HCT116 (cell line): ENCODE measurements around the gene FABP3. TPM values are rescaled to one million over a fixed set of nuclear protein-coding genes. Genes with fewer than 3 reads are reported as not detected.

Experiments
- ATAC-seq: fragments of 200-7000 bp; cut with Tn5 transposase; 2 replicates; pipeline ENCODE4 v1.9.1; 2020; ENCODE audit warnings: mild to moderate bottlenecking, moderate library complexity
- BruUV-seq: library from RNA; stranded (reverse); fragments of 400-500 nt; replicated peaks from 2 replicates; lab custom pipeline; 2021; lab: Mats Ljungman, UMichigan
- CTCF ChIA-PET: fragments of 300-600 bp; sonication (Branson Sonifier 250); formaldehyde crosslinking; loops from one replicate; lab custom pipeline; 2021; ENCODE audit warnings: antibody characterized with exemption; lab: Charles Lee
- POLR2A ChIA-PET: fragments of 300-600, 350-600 bp; sonication (Branson Sonifier 250); formaldehyde crosslinking; loops from one replicate; lab custom pipeline; 2021; ENCODE audit warnings: antibody characterized with exemption; lab: Charles Lee
- RAD21 ChIA-PET, 2 experiments: fragments of 300-600 bp; sonication (Branson Sonifier 250); formaldehyde crosslinking; loops; one replicate each; lab custom pipeline; 2023; ENCODE audit warnings: low total read pairs in 2 of 2; ENCODE audit not compliant: uncharacterized antibody in 2 of 2, unreplicated experiment in 2 of 2, low non-redundant PET in 1 of 2; lab: Charles Lee
- DNase-seq: peaks from one replicate; pipeline ENCODE4 v3.0.0-alpha.2; 2010; ENCODE audit warnings: low read depth, low spot score
- H2AFZ ChIP-seq: fragments of 200-600 bp; shearing (Covaris generic), sonication (generic); 2 replicates; pipeline ENCODE4 v1.6.1; 2017; ENCODE audit warnings: low read depth, mixed run types, mixed read lengths, antibody characterized with exemption, low read length; ENCODE audit not compliant: poor library complexity, severe bottlenecking
- H3K27ac ChIP-seq: 2 replicates; pipeline ENCODE4 v1.5.1; 2012; ENCODE audit warnings: low read depth, low read length
- H3K27me3 ChIP-seq: fragments of 200-600 bp; sonication (generic); 2 replicates; pipeline ENCODE4 v1.6.1; 2016; ENCODE audit warnings: mixed run types, low read length, mixed read lengths; ENCODE audit not compliant: insufficient read depth
- H3K36me3 ChIP-seq, 2 experiments: fragments of 200-500 bp in 1 of 2; fragments of 200-600 bp in 1 of 2; sonication (Bioruptor generic) in 1 of 2; sonication (generic) in 1 of 2; 2 replicates each; pipeline versions ENCODE4 v1.5.1 to v1.6.1; 2014 to 2016; ENCODE audit warnings: low read length in 2 of 2, inconsistent platforms in 1 of 2, mixed read lengths in 1 of 2, mixed run types in 1 of 2; ENCODE audit not compliant: insufficient read depth in 2 of 2, control insufficient read depth in 1 of 2
- H3K4me1 ChIP-seq, 2 experiments: fragments of 200-600 bp in 1 of 2; sonication (generic) in 1 of 2; 2 replicates each; pipeline versions ENCODE4 v1.5.1 to v1.6.1; 2012 to 2017; ENCODE audit warnings: low read length in 2 of 2, inconsistent platforms in 1 of 2, mild to moderate bottlenecking in 1 of 2, mixed read lengths in 1 of 2, mixed run types in 1 of 2, moderate library complexity in 1 of 2; ENCODE audit not compliant: insufficient read depth in 2 of 2, control insufficient read depth in 1 of 2
- H3K4me2 ChIP-seq: fragments of 200-600 bp; sonication (generic); 2 replicates; pipeline ENCODE4 v1.6.1; 2017; ENCODE audit warnings: mixed run types, low read length, mixed read lengths
- H3K4me3 ChIP-seq, 2 experiments: fragments of 200-600 bp in 1 of 2; sonication (generic) in 1 of 2; replicated peaks in 1 of 2; 2 replicates each; pipeline ENCODE4 v1.5.1; 2011 to 2016; ENCODE audit warnings: low read length in 2 of 2, control low read depth in 1 of 2, low read depth in 1 of 2, mild to moderate bottlenecking in 1 of 2, mixed read lengths in 1 of 2, mixed run types in 1 of 2
- H3K79me2 ChIP-seq: fragments of 200-600 bp; sonication (generic); 2 replicates; pipeline ENCODE4 v1.6.1; 2017; ENCODE audit warnings: mild to moderate bottlenecking, mixed run types, low read length, moderate library complexity, mixed read lengths; ENCODE audit not compliant: insufficient read depth
- H3K9ac ChIP-seq: fragments of 200-600 bp; sonication (generic); 2 replicates; pipeline ENCODE4 v1.6.1; 2016; ENCODE audit warnings: low read length, mixed read lengths
- H3K9me2 ChIP-seq: fragments of 200-600 bp; sonication (generic), shearing (Covaris generic); 2 replicates; pipeline ENCODE4 v1.6.1; 2017; ENCODE audit warnings: mixed run types, mild to moderate bottlenecking, moderate library complexity; ENCODE audit not compliant: insufficient read depth
- H3K9me3 ChIP-seq, 2 experiments: fragments of 200-500 bp in 1 of 2; fragments of 200-600 bp in 1 of 2; sonication (Bioruptor generic) in 1 of 2; sonication (generic) in 1 of 2; 2 replicates each; pipeline ENCODE4 v1.6.1; 2014 to 2017; ENCODE audit warnings: low read length in 2 of 2, mixed read lengths in 2 of 2, inconsistent platforms in 1 of 2, low read depth in 1 of 2, mild to moderate bottlenecking in 1 of 2, mixed run types in 1 of 2, moderate library complexity in 1 of 2; ENCODE audit not compliant: control insufficient read depth in 1 of 2, insufficient read depth in 1 of 2
- H4K20me1 ChIP-seq: fragments of 200-600 bp; sonication (generic), shearing (Covaris generic); 2 replicates; pipeline ENCODE4 v1.6.1; 2017; ENCODE audit warnings: mixed run types, mild to moderate bottlenecking, moderate library complexity; ENCODE audit not compliant: insufficient read depth
- CBX3 ChIP-seq: IDR thresholded peaks from 2 replicates; pipeline ENCODE4 v1.6.1; 2012; ENCODE audit warnings: low read depth
- CEBPB ChIP-seq: IDR thresholded peaks from 2 replicates; pipeline ENCODE4 v1.6.1; 2012; ENCODE audit warnings: low read depth
- CTCF ChIP-seq, 3 experiments: fragments of 200-600 bp in 1 of 3; sonication (generic) in 1 of 3; IDR thresholded peaks in 2 of 3; conservative IDR thresholded peaks in 1 of 3; 2 replicates each; pipeline ENCODE4 v1.5.1; 2012 to 2017; ENCODE audit warnings: low read depth in 2 of 3, low read length in 2 of 3, antibody characterized with exemption in 1 of 3, borderline replicate concordance in 1 of 3, control low read depth in 1 of 3, mild to moderate bottlenecking in 1 of 3, mixed read lengths in 1 of 3, mixed run types in 1 of 3, moderate library complexity in 1 of 3; ENCODE audit not compliant: insufficient read depth in 1 of 3
- EGR1 ChIP-seq: IDR thresholded peaks from 2 replicates; pipeline ENCODE4 v1.6.1; 2012; ENCODE audit warnings: low read depth
- ELF1 ChIP-seq: IDR thresholded peaks from 2 replicates; pipeline ENCODE4 v1.6.1; 2012; ENCODE audit warnings: low read depth, borderline replicate concordance
- EZH2 ChIP-seq: fragments of 200-600 bp; sonication (generic); IDR thresholded peaks from 2 replicates; pipeline ENCODE4 v1.6.1; 2017; ENCODE audit warnings: antibody characterized with exemption, mixed run types
- FOSL1 ChIP-seq: IDR thresholded peaks from 2 replicates; pipeline ENCODE4 v1.6.1; 2012; ENCODE audit warnings: low read depth
- JUND ChIP-seq: IDR thresholded peaks from 2 replicates; pipeline ENCODE4 v1.6.1; 2012
- POLR2A ChIP-seq: IDR thresholded peaks from 2 replicates; pipeline ENCODE4 v1.7.0; 2011; ENCODE audit warnings: borderline replicate concordance; ENCODE audit not compliant: insufficient read depth, insufficient read length; ENCODE audit errors: extremely low read depth
- RAD21 ChIP-seq: IDR thresholded peaks from 2 replicates; pipeline ENCODE4 v1.6.1; 2012; ENCODE audit warnings: low read depth, mild to moderate bottlenecking
- SIN3A ChIP-seq: IDR thresholded peaks from 2 replicates; pipeline ENCODE4 v1.6.1; 2012; ENCODE audit warnings: low read depth
- SP1 ChIP-seq: IDR thresholded peaks from 2 replicates; pipeline ENCODE4 v1.6.1; 2012; ENCODE audit warnings: low read depth
- TCF7L2 ChIP-seq: IDR thresholded peaks from 2 replicates; pipeline ENCODE4 v1.7.0; 2011; ENCODE audit warnings: borderline replicate concordance, inconsistent platforms; ENCODE audit not compliant: insufficient read depth, insufficient read length; ENCODE audit errors: extremely low read depth
- YY1 ChIP-seq: IDR thresholded peaks from 2 replicates; pipeline ENCODE4 v1.6.1; 2011; ENCODE audit warnings: low read length, low read depth, moderate library complexity, mild to moderate bottlenecking; ENCODE audit not compliant: insufficient replicate concordance; ENCODE audit errors: extremely low read depth
- ZFX ChIP-seq: fragments of 450-650 bp; IDR thresholded peaks from 2 replicates; pipeline ENCODE4 v1.6.1; 2017
- ZNF274 ChIP-seq: fragments of 200-500 bp; sonication (Bioruptor generic); IDR thresholded peaks from 2 replicates; pipeline ENCODE4 v1.6.1; 2014; ENCODE audit warnings: mild to moderate bottlenecking, low read depth, low read length, inconsistent platforms
- intact Hi-C: fragments of 100-400 bp; cut with micrococcal nuclease; formaldehyde crosslinking; loops from 2 replicates; pipeline ENCODE4 v1.10.0; 2022
- total RNA-seq: library from RNA; stranded (reverse); gene quantifications from one replicate; pipeline ENCODE4 v1.2.1, GENCODE V29; 2021; ENCODE audit not compliant: unreplicated experiment
- TF ChIP-seq, protein P1 (sequence below): IDR thresholded peaks from 2 replicates; pipeline ENCODE4 v1.6.1; 2011; ENCODE audit warnings: mild to moderate bottlenecking, low read length, moderate library complexity; ENCODE audit not compliant: insufficient replicate concordance; ENCODE audit errors: extremely low read depth
- TF ChIP-seq, protein P2 (sequence below): IDR thresholded peaks from 2 replicates; pipeline ENCODE4 v1.6.1; 2012
- TF ChIP-seq, protein P3 (sequence below): IDR thresholded peaks from 2 replicates; pipeline ENCODE4 v1.6.1; 2012; ENCODE audit warnings: low read depth
- TF ChIP-seq, protein P4 (sequence below): IDR thresholded peaks from 2 replicates; pipeline ENCODE4 v1.6.1; 2012

FABP3 gene
- total RNA-seq, 1 experiment from 2014 or later: not detected

DNA sequence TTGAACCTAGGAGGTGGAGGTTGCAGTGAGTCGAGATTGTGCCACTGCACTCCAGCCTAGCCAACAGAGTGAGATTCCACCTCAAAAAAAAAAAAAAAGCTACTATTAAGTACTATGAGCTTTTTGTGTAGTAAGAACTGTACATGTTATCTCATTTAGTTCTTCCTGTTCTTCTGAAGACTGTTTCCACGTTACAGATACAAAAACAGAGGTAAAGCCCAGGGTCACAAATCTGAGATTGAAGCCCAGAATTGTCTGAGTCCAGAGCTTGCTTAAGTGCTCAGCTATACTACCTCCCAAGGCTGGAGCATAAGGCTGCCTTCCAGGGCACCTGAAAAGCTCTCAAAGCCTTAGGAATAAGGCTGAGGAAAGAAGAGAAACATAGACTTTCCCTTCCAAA lies 2.9 kb downstream of the FABP3 start:
- Histone ChIP-seq H4K20me1 (no peaks in the 10 kb centered on the region), H3K9ac (no peak overlapping the region)
- POLR2A ChIA-PET: no interaction called here
- BruUV-seq: no TSS peak
- ATAC-seq: no peak
- no peak for TF ChIP-seq CBX3
- TF ChIP-seq, protein P1, sequence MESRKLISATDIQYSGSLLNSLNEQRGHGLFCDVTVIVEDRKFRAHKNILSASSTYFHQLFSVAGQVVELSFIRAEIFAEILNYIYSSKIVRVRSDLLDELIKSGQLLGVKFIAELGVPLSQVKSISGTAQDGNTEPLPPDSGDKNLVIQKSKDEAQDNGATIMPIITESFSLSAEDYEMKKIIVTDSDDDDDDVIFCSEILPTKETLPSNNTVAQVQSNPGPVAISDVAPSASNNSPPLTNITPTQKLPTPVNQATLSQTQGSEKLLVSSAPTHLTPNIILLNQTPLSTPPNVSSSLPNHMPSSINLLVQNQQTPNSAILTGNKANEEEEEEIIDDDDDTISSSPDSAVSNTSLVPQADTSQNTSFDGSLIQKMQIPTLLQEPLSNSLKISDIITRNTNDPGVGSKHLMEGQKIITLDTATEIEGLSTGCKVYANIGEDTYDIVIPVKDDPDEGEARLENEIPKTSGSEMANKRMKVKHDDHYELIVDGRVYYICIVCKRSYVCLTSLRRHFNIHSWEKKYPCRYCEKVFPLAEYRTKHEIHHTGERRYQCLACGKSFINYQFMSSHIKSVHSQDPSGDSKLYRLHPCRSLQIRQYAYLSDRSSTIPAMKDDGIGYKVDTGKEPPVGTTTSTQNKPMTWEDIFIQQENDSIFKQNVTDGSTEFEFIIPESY: no peak
- no peak for TF ChIP-seq RAD21
- TF ChIP-seq POLR2A: no peak
- no peak for TF ChIP-seq CEBPB
- no peak for TF ChIP-seq ZNF274
- no peak for TF ChIP-seq EGR1
- no peak for TF ChIP-seq EZH2
- no peak for TF ChIP-seq ELF1
- TF ChIP-seq, protein P2, sequence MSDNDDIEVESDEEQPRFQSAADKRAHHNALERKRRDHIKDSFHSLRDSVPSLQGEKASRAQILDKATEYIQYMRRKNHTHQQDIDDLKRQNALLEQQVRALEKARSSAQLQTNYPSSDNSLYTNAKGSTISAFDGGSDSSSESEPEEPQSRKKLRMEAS: no peak
- TF ChIP-seq, protein P3, sequence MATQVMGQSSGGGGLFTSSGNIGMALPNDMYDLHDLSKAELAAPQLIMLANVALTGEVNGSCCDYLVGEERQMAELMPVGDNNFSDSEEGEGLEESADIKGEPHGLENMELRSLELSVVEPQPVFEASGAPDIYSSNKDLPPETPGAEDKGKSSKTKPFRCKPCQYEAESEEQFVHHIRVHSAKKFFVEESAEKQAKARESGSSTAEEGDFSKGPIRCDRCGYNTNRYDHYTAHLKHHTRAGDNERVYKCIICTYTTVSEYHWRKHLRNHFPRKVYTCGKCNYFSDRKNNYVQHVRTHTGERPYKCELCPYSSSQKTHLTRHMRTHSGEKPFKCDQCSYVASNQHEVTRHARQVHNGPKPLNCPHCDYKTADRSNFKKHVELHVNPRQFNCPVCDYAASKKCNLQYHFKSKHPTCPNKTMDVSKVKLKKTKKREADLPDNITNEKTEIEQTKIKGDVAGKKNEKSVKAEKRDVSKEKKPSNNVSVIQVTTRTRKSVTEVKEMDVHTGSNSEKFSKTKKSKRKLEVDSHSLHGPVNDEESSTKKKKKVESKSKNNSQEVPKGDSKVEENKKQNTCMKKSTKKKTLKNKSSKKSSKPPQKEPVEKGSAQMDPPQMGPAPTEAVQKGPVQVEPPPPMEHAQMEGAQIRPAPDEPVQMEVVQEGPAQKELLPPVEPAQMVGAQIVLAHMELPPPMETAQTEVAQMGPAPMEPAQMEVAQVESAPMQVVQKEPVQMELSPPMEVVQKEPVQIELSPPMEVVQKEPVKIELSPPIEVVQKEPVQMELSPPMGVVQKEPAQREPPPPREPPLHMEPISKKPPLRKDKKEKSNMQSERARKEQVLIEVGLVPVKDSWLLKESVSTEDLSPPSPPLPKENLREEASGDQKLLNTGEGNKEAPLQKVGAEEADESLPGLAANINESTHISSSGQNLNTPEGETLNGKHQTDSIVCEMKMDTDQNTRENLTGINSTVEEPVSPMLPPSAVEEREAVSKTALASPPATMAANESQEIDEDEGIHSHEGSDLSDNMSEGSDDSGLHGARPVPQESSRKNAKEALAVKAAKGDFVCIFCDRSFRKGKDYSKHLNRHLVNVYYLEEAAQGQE: no peak
- TF ChIP-seq FOSL1: no peak
- no peak for TF ChIP-seq JUND
- no peak for TF ChIP-seq CTCF (IDR thresholded peaks at IDR 0.05 in 2 of 3, conservative IDR thresholded peaks at IDR 0.05 in 1 of 3; ENCODE audit: borderline replicate concordance in 1 of 3, insufficient read depth in 1 of 3, low read depth in 2 of 3, low read length in 2 of 3)
- TF ChIP-seq ZFX: no peak
- TF ChIP-seq YY1: no peak
- TF ChIP-seq TCF7L2: no peak
- TF ChIP-seq, protein P4, sequence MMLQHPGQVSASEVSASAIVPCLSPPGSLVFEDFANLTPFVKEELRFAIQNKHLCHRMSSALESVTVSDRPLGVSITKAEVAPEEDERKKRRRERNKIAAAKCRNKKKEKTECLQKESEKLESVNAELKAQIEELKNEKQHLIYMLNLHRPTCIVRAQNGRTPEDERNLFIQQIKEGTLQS: no peak
- no peak for TF ChIP-seq SIN3A
- no peak for TF ChIP-seq SP1
- TF ChIP-seq, all 23 proteins: peak for 0
- no peaks in the 10 kb centered on the region for H3K79me2 ChIP-seq
- H2AFZ ChIP-seq: no peak overlapping the region
- H3K4me3 ChIP-seq: no peak overlapping the region
- no peaks in the 10 kb centered on the region for H3K9me2 ChIP-seq
- intact Hi-C loops: no loop called here
- H3K36me3 ChIP-seq: no peaks in the 10 kb centered on the region; a peak in 1 of 4 replicates
- ChIA-PET CTCF (no interaction called here), RAD21 (no interaction called here)
- H3K9me3 ChIP-seq: no peaks in the 10 kb centered on the region
- DNase-seq: no peak
- 0 out of 4 replicates have a peak, but pooled peaks cover 0 to 6% of the 10 kb centered on the region in 2 experiments for H3K4me1 ChIP-seq
- H3K4me2 ChIP-seq: no peak overlapping the region
- H3K27me3 ChIP-seq: no peaks in the 10 kb centered on the region
- no peak overlapping the region for H3K27ac ChIP-seq
